ENCODE data around the gene CTAGE15. TPM values are rescaled to one million over a fixed set of nuclear protein-coding genes. Genes with fewer than 3 reads are reported as not detected.
A peak's percentile ranks its signal among the peaks of the same experiment; 100 is the strongest.
"Not testable (repeated sequence)": the region's sequence is repeated elsewhere in the genome, so short reads cannot be mapped to it uniquely, and the experiment has no call there.

The CTAGE15 gene
- total and polyA plus RNA-seq, 9 of the 15 experiments (the other 6 are each of a cell fraction or from before 2014, with no cell fraction given): 0.01 to 0.56 (median 0.13) TPM; not detected in 3

GRCh38 chr7:143615545-143615944 is 43.9 kb downstream of the CTAGE15 start:
- H3K9me1 ChIP-seq (ENCODE audit: control insufficient read depth, insufficient read depth, low read length); H3K9me3 ChIP-seq (replicated peaks; ENCODE audit: control insufficient read depth, insufficient read depth, low read depth, low read length); H4K20me1 ChIP-seq (replicated peaks; ENCODE audit: control insufficient read depth, insufficient read depth, low read length); H3K4me1 ChIP-seq (replicated peaks in 1 of 2; ENCODE audit: control insufficient read depth in 2 of 2, insufficient read depth in 2 of 2, low read length in 2 of 2); intact Hi-C loops (cut with micrococcal nuclease); FAIRE-seq; POLR2A ChIA-PET; H3K27me3 ChIP-seq (ENCODE audit: control insufficient read depth in 2 of 2, insufficient read depth in 2 of 2, low read length in 2 of 2); H2AFZ ChIP-seq (ENCODE audit: low read depth, low read length); H3K4me2 ChIP-seq (ENCODE audit: insufficient read depth, low read length); BruUV-seq (replicated peaks); H3K9ac ChIP-seq (ENCODE audit: insufficient read depth in 1 of 2, low read depth in 2 of 2, low read length in 2 of 2); H3K36me3 ChIP-seq (ENCODE audit: control insufficient read depth, insufficient read depth, low read length); ATAC-seq; CTCF ChIA-PET (ENCODE audit: low intra/inter-chr PET ratio); H3K27ac ChIP-seq (ENCODE audit: extremely low read depth, low read depth, low read length); H3K4me3 ChIP-seq; in situ Hi-C loops (cut with MboI); H3K79me2 ChIP-seq (ENCODE audit: control insufficient read depth, insufficient read depth, low read length): not testable (repeated sequence)
- peak in 1 of 4 experiments; percentile 3 for DNase-seq (ENCODE audit: extremely low read depth in 1 of 4, low spot score in 3 of 4)
- 70% methylated on average over 1 of the region's 6 CpGs for WGBS (ENCODE audit: insufficient coverage, low coverage, missing lambda C conversion rate)

GRCh38 chr7:143617204-143617603 is 45.6 kb downstream of the CTAGE15 start:
- intact Hi-C loops (cut with micrococcal nuclease); in situ Hi-C loops (cut with MboI); ATAC-seq: not testable (repeated sequence)

DNA sequence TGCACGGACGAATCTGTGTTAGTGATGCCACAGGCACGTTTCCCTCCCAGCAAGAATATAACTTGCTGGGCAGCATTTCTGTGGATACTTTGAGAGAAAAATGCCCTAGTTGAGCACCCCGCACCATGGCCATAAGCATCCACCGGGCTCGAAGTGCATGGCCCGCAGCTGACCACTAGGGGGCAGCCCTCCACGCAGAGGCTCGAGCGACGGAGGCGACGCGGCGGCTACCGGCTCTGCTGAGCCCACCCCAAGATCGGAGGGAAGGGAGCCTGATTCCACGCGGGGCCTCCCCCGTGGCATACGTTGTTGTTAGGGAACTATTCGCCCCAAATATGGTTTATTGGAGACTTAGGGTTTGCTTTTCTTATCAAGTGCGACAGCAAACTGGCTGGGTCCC is 48.5 kb downstream of the CTAGE15 start:
- no CpG with 5 or more reads among the region's 23 CpGs for WGBS (ENCODE audit: insufficient coverage, low coverage, missing lambda C conversion rate)
- H3K36me3 ChIP-seq (ENCODE audit: control insufficient read depth, insufficient read depth, low read length); H4K20me1 ChIP-seq (replicated peaks; ENCODE audit: control insufficient read depth, insufficient read depth, low read length); H3K9ac ChIP-seq (ENCODE audit: insufficient read depth in 1 of 2, low read depth in 2 of 2, low read length in 2 of 2); intact Hi-C loops (cut with micrococcal nuclease); BruUV-seq (replicated peaks); H3K4me3 ChIP-seq; DNase-seq (ENCODE audit: extremely low read depth in 1 of 4, low spot score in 3 of 4); H3K27me3 ChIP-seq (ENCODE audit: control insufficient read depth in 2 of 2, insufficient read depth in 2 of 2, low read length in 2 of 2); POLR2A ChIA-PET; H3K9me3 ChIP-seq (replicated peaks; ENCODE audit: control insufficient read depth, insufficient read depth, low read depth, low read length); H2AFZ ChIP-seq (ENCODE audit: low read depth, low read length); CTCF ChIA-PET (ENCODE audit: low intra/inter-chr PET ratio); H3K79me2 ChIP-seq (ENCODE audit: control insufficient read depth, insufficient read depth, low read length); H3K27ac ChIP-seq (ENCODE audit: extremely low read depth, low read depth, low read length); in situ Hi-C loops (cut with MboI); H3K4me2 ChIP-seq (ENCODE audit: insufficient read depth, low read length); H3K9me1 ChIP-seq (ENCODE audit: control insufficient read depth, insufficient read depth, low read length); H3K4me1 ChIP-seq (replicated peaks in 1 of 2; ENCODE audit: control insufficient read depth in 2 of 2, insufficient read depth in 2 of 2, low read length in 2 of 2): not testable (repeated sequence)
- FAIRE-seq: peak; percentile 40
- ATAC-seq: peak; percentile 64

More at GRCh38 chr7:143617204-143617603, 45.6 kb downstream of the CTAGE15 start:
- POLR2A ChIA-PET; H3K4me2 ChIP-seq (ENCODE audit: insufficient read depth, low read length); H2AFZ ChIP-seq (ENCODE audit: low read depth, low read length); H3K79me2 ChIP-seq (ENCODE audit: control insufficient read depth, insufficient read depth, low read length); H3K9ac ChIP-seq (ENCODE audit: insufficient read depth in 1 of 2, low read depth in 2 of 2, low read length in 2 of 2); CTCF ChIA-PET (ENCODE audit: low intra/inter-chr PET ratio); FAIRE-seq; H3K9me1 ChIP-seq (ENCODE audit: control insufficient read depth, insufficient read depth, low read length); H4K20me1 ChIP-seq (replicated peaks; ENCODE audit: control insufficient read depth, insufficient read depth, low read length); DNase-seq (ENCODE audit: extremely low read depth in 1 of 4, low spot score in 3 of 4); H3K4me3 ChIP-seq; BruUV-seq (replicated peaks); H3K9me3 ChIP-seq (replicated peaks; ENCODE audit: control insufficient read depth, insufficient read depth, low read depth, low read length); H3K36me3 ChIP-seq (ENCODE audit: control insufficient read depth, insufficient read depth, low read length); H3K4me1 ChIP-seq (replicated peaks in 1 of 2; ENCODE audit: control insufficient read depth in 2 of 2, insufficient read depth in 2 of 2, low read length in 2 of 2); H3K27ac ChIP-seq (ENCODE audit: extremely low read depth, low read depth, low read length); H3K27me3 ChIP-seq (ENCODE audit: control insufficient read depth in 2 of 2, insufficient read depth in 2 of 2, low read length in 2 of 2): not testable (repeated sequence)
- no CpG with 5 or more reads among the region's 1 CpG for WGBS (ENCODE audit: insufficient coverage, low coverage, missing lambda C conversion rate)

DNA sequence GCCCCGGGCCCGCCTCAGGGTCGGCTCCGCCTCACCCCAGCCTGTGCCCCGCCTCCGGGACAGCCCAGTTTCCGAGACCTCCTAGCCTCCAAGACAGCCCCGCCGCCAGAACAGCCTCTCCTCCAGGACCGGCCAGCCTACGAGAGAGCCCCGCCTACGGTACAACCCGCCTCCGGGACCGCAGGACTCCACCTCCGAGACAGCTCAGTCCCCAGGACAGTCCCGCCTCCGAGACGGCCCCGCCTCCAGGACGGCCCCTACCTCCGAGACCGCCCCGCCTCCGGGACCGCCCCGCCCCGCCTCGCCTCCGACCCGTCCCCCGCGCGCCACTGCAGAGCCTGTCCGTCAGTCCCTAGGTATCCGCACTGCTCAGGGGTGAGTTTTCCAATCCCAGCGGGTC is 49.0 kb downstream of the CTAGE15 start, which contains the start of gene TCAF2:
Gene TCAF2, plus strand, starts transcription at position 329 of the 400 bp plus-strand sequence.
- H3K9ac ChIP-seq (ENCODE audit: insufficient read depth in 1 of 2, low read depth in 2 of 2, low read length in 2 of 2); CTCF ChIA-PET (ENCODE audit: low intra/inter-chr PET ratio); POLR2A ChIA-PET; H3K79me2 ChIP-seq (ENCODE audit: control insufficient read depth, insufficient read depth, low read length); H3K27me3 ChIP-seq (ENCODE audit: control insufficient read depth in 2 of 2, insufficient read depth in 2 of 2, low read length in 2 of 2); H3K4me2 ChIP-seq (ENCODE audit: insufficient read depth, low read length); H2AFZ ChIP-seq (ENCODE audit: low read depth, low read length); intact Hi-C loops (cut with micrococcal nuclease); BruUV-seq (replicated peaks); H3K9me1 ChIP-seq (ENCODE audit: control insufficient read depth, insufficient read depth, low read length); H3K9me3 ChIP-seq (replicated peaks; ENCODE audit: control insufficient read depth, insufficient read depth, low read depth, low read length); DNase-seq (ENCODE audit: extremely low read depth in 1 of 4, low spot score in 3 of 4); H3K4me1 ChIP-seq (replicated peaks in 1 of 2; ENCODE audit: control insufficient read depth in 2 of 2, insufficient read depth in 2 of 2, low read length in 2 of 2); H3K36me3 ChIP-seq (ENCODE audit: control insufficient read depth, insufficient read depth, low read length); in situ Hi-C loops (cut with MboI); H3K27ac ChIP-seq (ENCODE audit: extremely low read depth, low read depth, low read length); H4K20me1 ChIP-seq (replicated peaks; ENCODE audit: control insufficient read depth, insufficient read depth, low read length): not testable (repeated sequence)
- FAIRE-seq: peak; percentile 78
- peak; percentile 98 for ATAC-seq
- no CpG with 5 or more reads among the region's 38 CpGs for WGBS (ENCODE audit: insufficient coverage, low coverage, missing lambda C conversion rate)
- H3K4me3 ChIP-seq: 0 out of 2 replicates have a peak within 1 kb of the TSS, but pooled peaks have one; percentile 22
